CD4-positive, alpha-beta T cell treated with Interleukin-6 at 100 ng/mL for 8 hours (primary cell): Measurements from ENCODE around the gene SCT.
A peak's percentile ranks its signal among the peaks of the same experiment; 100 is the strongest.

ENCODE experiments used
- DNase-seq: peaks from one replicate; pipeline ENCODE4 v3.0.0-alpha.2; 2020; ENCODE audit warnings: mixed read lengths, low spot score

SCT gene

GRCh38 chr11:621838-622237, 5.1 kb downstream of the SCT start:
- DNase-seq = no peak

GRCh38 chr11:620935-621814, 5.8 kb downstream of the SCT start:
- no peak for DNase-seq

GRCh38 chr11:620201-620600, 6.8 kb downstream of the SCT start:
- no peak for DNase-seq

DNA sequence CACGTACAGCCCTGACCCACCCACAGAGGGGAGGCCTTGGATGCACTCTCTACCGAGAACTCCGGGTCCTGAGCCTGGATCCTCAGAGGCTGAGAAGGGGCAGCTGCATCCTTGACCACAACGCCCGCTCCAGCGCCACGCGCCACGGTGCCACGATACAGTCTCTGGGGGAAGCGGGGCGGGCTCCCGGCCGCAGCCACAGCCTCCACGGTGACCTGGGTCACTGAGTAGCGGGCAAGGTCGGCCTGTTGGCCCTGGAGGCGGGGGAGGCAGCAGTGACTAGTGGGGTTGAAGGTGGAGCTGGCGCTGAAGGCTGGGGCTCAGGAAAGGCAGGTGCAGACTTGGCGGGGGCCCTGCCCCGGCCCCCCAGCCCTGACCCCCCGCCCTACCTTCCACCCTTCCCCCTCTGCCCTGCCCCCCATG, 7.3 kb downstream of the SCT start:
- DNase-seq = no peak

- no peak for DNase-seq
Observed at GRCh38 chr11:618856-619627, 7.9 kb downstream of the SCT start.

DNA sequence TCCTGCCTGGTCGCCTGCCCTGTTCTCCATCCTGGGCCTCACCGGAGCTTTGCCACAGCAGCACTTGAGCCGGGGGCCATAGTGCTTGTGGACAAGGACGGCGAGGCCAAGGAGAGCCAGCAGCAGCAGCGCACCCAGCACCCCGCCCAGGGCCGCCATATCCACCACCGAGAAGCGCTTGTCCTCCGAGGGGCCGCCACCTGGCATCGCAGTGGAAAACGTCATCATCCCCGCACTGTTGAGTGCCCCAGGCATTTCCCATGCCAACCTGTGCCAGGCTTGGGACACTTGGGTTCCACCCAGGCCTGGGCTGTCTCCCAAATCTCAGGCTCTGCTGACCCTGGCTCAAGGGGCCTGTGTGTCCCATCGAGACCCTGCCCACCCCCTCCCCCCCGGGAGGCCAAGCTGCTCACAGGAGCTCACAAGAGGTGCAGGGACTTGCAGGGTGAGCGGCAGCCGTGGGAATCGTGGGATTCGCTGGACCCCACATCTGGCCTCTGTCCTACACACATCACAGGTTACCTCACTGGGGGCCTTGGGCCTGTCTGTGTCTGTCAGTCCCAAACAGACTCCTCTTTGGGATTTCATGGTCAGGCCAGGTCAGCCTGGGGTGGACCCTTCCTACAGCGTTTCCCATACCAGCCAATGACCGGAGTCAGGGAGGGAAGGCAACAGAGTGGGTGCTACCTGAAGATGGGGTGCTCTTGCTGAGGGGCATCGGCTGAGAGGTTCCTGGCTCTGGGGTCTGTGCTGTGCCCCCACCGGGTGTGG, 8.9 kb downstream of the SCT start:
- DNase-seq = no peak

DNA sequence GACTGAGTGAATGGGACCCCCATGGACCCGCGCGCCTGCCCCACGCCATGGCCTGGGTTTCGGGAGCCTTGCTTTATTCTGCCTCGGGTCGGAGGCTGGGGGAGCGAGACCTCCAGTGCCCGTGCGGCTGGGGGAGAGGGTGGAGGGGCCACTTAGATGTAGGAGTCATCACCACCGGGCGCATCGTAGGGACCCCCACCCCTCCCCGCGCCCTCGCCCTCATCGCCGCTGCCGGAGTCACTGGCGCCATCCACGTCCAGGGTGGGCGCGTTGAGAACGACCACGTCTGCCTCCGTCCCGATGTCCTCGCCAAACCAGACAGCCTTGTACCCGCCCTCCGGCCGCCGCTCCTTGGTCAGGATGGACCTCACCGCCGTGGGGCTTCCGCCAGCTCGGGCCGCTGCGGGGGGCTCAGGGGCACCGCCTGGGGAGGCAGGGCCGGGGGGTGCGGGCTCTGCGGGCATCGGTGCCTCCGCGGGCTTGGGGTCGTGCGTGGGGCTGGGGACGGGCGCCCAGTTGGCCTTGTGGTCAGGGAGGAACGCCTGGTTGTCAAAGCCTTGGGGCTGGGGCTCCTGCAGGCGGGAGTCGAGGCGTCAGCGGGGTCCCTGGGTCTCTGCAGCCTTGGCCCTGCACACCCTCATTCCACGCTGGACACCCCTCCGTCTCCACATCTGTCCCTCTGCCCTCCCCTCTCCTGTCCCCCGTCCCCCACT, 9.6 kb downstream of the SCT start:
- no peak for DNase-seq

- no peak for DNase-seq
Observed at GRCh38 chr11:616320-617198, 10.4 kb downstream of the SCT start.

DNA sequence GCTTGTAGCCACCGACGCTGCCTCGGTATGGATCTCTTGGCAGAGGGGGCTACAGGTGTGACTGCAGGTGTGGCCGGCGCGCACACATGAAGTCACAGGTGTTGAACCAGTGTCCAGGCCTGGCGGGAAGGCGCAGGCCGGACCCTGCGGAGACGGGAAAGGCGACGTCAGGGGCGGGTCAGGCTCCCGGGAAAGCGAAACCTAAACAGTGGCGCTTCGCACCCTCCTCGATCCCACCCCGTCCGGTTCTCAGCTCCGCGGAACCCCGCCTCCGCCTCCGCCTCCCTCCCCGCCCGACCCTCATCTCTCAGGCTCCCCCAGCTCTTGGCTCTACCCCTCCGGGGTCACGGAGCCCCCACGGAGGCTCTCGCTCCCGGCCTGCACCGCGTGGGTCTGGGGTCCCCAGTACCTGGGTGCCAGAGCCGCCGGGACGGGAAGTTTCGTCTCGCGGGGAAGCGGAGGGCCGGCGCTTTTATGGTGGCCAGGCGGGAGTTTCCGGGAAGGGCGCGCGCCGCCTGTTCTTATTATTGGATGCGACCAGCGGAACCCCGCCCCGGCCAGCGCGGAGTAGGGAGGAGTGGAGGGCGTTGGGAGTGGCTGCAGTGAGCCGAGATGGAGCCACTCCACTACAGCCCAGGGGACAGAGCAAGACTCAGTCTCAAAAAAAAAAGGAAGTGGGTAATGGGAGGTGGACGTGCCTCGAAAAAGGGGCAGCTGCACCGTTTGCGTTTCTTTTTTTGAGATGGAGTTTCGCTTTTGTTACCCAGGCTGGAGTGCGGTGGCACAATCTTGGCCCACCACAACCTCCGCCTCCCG, 11.3 kb downstream of the SCT start, which contains the start of gene IRF7:
Gene IRF7 (minus strand): TSS at position 447 of the 816 bp plus-strand sequence. CDS start 586 bp downstream, outside the sequence.
- DNase-seq = peak; percentile 88

- DNase-seq = no peak
Observed at GRCh38 chr11:614623-615503, 12.1 kb downstream of the SCT start.

- DNase-seq = no peak
Observed at GRCh38 chr11:614021-614622, 12.9 kb downstream of the SCT start.

DNA sequence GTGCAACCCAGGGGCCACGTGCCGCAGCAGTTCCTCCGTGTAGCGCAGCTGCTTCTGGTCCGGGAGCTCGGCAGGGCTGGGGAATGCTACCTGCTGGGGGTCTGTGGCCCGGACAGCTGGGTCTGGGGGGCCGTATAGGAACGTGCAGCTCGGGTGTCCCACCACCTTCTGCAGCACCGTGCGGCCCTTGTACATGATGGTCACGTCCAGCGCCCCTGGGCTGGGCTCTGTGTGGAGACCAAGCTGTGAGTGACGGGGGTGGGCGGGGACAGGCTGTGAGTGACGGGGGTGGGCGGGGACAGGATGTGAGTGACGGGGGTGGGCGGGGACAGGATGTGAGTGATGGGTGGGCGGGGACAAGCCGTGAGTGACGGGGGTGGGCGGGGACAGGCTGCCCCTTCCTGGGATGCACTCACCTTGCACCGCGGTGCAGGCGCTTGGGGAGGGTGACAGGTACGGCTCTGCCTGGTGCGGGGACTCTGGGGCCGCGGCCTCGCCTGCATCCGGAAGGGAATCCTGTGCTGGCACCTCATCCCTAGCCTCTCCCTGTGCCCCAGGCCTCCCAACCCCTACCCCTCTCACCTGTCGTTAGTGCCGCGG, 13.5 kb downstream of the SCT start:
- peak; percentile 90 for DNase-seq

GRCh38 chr11:612961-613300, 14.1 kb downstream of the SCT start:
- no peak for DNase-seq

DNA sequence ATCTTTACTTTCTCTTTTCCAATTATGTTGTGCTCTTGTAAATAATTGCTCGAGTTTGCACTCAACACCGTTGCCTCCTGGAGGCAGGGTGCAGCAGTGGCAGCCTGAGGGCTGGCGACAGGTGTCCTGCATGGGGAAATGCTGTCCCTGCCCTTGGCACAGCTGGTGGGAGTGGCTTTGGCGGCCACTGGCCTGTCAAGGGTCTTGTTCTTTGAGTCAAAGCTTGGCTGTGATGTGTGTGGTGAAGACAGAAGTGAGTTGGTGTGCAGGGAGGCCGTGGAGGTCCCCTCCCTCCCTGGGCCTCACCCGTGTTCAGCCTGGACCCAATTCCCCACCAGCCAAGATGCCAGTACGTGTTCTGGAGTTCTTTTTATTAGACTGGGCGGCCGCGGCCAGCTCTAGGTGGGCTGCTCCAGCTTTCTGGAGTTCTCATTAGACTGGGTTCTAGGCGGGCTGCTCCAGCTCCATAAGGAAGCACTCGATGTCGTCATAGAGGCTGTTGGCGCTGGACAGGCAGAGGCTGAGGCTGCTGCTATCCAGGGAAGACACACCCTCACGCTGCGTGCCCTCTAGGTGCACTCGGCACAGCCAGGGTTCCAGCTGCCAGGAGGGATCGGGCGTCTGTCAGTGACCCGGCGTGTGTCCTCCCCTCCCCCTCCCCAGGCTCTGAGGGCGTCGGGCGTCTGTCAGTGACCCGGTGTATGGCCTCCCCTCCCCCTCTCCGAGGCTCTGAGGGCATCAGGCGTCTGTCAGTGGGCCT, 14.6 kb downstream of the SCT start:
- DNase-seq = no peak

DNA sequence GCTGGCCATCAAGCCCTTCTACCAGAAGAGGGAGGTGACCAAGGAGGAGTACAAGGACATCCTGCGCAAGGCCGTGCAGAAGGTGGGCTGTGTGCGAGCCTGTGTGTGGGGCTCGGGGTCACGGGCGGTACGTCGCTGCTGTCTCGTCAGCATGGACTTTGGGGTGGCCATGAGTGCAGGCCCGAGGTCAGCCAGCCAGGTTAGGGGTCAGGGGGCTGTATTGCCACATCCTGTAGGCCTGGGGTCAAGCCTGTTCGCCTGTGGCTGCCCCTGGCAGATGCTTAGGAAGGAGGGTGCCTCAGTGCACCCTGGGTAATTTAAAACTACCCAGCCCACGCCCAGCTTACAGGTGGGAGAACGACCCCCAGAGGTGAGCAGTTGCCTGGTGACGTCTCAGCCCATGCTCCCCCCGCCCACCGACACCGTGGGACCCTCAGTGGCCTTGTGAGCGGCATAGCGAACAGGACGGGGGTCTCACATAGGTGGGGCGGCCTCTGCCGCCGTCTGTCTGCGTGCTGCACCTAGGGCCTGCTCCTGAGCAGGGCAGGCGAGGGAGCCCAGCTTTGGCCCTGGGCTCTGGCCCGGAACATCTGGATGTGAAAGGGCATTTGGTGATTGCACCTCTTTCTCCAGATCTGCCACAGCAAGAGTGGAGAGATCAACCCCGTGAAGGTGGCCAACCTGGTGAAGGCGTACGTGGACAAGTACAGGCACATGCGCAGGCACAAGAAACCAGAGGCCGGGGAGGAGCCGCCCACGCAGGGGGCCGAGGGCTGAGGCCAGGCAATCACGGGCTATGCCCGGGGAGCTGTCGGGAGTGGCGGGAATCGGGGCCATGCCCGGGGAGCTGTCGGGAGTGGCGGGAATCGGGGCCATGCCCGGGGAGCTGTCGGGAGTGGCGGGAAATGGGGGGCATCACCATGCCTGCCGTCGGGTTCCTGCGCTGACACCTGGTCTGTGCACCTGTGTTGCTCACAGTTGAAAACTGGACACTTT, 15.7 kb downstream of the SCT start:
- no peak for DNase-seq
